ENCODE results near the gene ARV1.
"Not testable (repeated sequence)": the region's sequence is repeated elsewhere in the genome, so short reads cannot be mapped to it uniquely, and the experiment has no call there.

The ARV1 gene

GRCh38 chr1:231044588-231044987 lies 65.7 kb downstream of the ARV1 start:
- DNase-seq (ENCODE audit: low spot score): no peak

- DNase-seq (ENCODE audit: low spot score): no peak
These were observed 66.4 kb downstream of the ARV1 start for GRCh38 chr1:231045286-231045685.

- DNase-seq (ENCODE audit: low spot score): not testable (repeated sequence)
These were observed 67.2 kb downstream of the ARV1 start for GRCh38 chr1:231045921-231046729.

- no peak for DNase-seq (ENCODE audit: low spot score)
These were observed 68.0 kb downstream of the ARV1 start for GRCh38 chr1:231046730-231047395.

GRCh38 chr1:231047529-231047928 lies 68.6 kb downstream of the ARV1 start:
- DNase-seq (ENCODE audit: low spot score): not testable (repeated sequence)

- not testable (repeated sequence) for DNase-seq (ENCODE audit: low spot score)
These were observed 69.5 kb downstream of the ARV1 start for GRCh38 chr1:231048419-231048818.

- no peak for DNase-seq (ENCODE audit: low spot score)
These were observed 70.5 kb downstream of the ARV1 start for GRCh38 chr1:231049121-231049979.
